Breast epithelium (tissue), 4 donors: ENCODE results near the gene HACD2. TPM values are rescaled to one million over a fixed set of nuclear protein-coding genes. Genes with fewer than 3 reads are reported as not detected.

Experiments
- DNase-seq, 2 donors: peaks; one replicate each; pipeline ENCODE4 v3.0.0-alpha.2; 2019; ENCODE audit warnings: low spot score in 2 of 2
- H3K27ac ChIP-seq, 2 donors: fragments of 200-600 bp; sonication (generic) in 1 of 2; one replicate each; pipeline ENCODE4 v1.5.1; 2016 to 2019; ENCODE audit warnings: mild to moderate bottlenecking in 1 of 2
- H3K27me3 ChIP-seq, 2 donors: fragments of 200-600 bp; sonication (generic) in 1 of 2; one replicate each; pipeline versions ENCODE4 v1.5.1 to v1.6.0; 2017 to 2019; ENCODE audit warnings: control low read depth in 1 of 2, mild to moderate bottlenecking in 1 of 2
- H3K36me3 ChIP-seq: fragments of 200-600 bp; one replicate; pipeline ENCODE4 v1.5.1; 2019
- H3K4me1 ChIP-seq, 2 donors: fragments of 200-600 bp; sonication (generic); one replicate each; pipeline ENCODE4 v1.5.1; 2016 to 2019; ENCODE audit warnings: control low read depth in 1 of 2
- H3K4me3 ChIP-seq, 3 donors: fragments of 200-600 bp; sonication (generic); 1 replicate in 2 of 3; 2 replicates in 1 of 3; pipeline ENCODE4 v1.5.1; 2016 to 2019; ENCODE audit warnings: mild to moderate bottlenecking in 3 of 3, moderate library complexity in 2 of 3
- H3K9me3 ChIP-seq, 2 donors: fragments of 200-600 bp; sonication (generic) in 1 of 2; one replicate each; pipeline ENCODE4 v1.5.1; 2016 to 2019; ENCODE audit warnings: control low read depth in 1 of 2
- POLR2A ChIP-seq: fragments of 450-650 bp; IDR thresholded peaks from one replicate; pipeline ENCODE4 v1.6.1; 2016; ENCODE audit warnings: antibody characterized with exemption, mild to moderate bottlenecking, moderate library complexity
- POLR2AphosphoS5 ChIP-seq, 3 donors: sonication (generic); formaldehyde crosslinking; IDR thresholded peaks; one replicate each; pipeline ENCODE4 v1.6.1; 2017; ENCODE audit warnings: antibody characterized with exemption in 3 of 3
- intact Hi-C: fragments of 100-400 bp; cut with DNase I; formaldehyde crosslinking; loops from one replicate; pipeline ENCODE4 v1.15.1; 2023; ENCODE audit warnings: low total_unique reads
- total RNA-seq, 3 donors: library from RNA; depleted of rRNA; stranded (reverse); fragments of >200 nt; gene quantifications; one replicate each; pipeline ENCODE4 v1.1.0, GENCODE V29; 2016
- TF ChIP-seq, protein P1 (sequence below), 3 donors: fragments of 450-650 bp; IDR thresholded peaks; one replicate each; pipeline ENCODE4 v1.5.1; 2016 to 2017; ENCODE audit warnings: antibody characterized with exemption in 3 of 3, mild to moderate bottlenecking in 3 of 3, moderate library complexity in 3 of 3

HACD2 gene
- total RNA-seq, 3 donors from 2014 or later = 29.5 to 61.0 (median 55.9) TPM

DNA sequence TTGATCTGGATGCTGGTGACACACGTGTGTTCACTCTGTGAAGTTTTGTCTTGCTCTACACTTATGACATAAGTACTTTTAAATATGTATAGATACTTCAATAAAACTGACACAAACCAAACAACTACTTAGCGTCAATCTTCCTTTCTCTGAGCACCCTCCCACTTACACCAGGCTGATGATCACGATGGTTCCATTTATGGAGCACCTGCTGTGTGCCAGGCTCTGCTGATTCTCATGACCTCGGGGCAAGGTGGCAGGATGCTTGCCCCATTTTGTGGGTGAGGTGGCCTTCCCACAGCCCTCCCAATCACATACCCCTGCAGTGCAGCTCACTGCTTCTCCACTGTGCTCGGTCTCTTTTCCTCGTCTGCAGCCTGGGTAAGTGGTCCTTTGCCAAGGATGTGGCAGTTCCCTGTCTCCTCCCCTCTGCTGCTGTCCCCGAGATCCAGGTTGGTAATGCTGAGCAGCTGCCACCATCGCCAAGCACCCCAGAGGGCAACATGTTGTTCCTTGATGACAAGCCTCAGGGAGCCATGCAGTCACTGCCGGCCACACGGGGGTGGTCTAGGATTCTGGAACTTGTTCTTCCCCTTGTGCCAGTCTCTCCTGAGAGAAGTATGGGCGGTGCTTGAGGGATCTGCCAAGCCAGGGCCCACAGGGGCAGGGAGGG lies 115.4 kb downstream of the HACD2 start:
- no peak for DNase-seq
- Histone ChIP-seq H3K36me3 (no peaks in the 10 kb centered on the region), H3K4me1 (no peaks in the 10 kb centered on the region), H3K27me3 (peaks cover 0 to 1% of the 10 kb centered on the region in 2 donors), H3K27ac (no peak overlapping the region), H3K4me3 (no peak overlapping the region), H3K9me3 (no peaks in the 10 kb centered on the region)
- TF ChIP-seq POLR2A (no peak), POLR2AphosphoS5 (IDR thresholded peaks at IDR 0.05) (no peak)
- TF ChIP-seq, protein P1, sequence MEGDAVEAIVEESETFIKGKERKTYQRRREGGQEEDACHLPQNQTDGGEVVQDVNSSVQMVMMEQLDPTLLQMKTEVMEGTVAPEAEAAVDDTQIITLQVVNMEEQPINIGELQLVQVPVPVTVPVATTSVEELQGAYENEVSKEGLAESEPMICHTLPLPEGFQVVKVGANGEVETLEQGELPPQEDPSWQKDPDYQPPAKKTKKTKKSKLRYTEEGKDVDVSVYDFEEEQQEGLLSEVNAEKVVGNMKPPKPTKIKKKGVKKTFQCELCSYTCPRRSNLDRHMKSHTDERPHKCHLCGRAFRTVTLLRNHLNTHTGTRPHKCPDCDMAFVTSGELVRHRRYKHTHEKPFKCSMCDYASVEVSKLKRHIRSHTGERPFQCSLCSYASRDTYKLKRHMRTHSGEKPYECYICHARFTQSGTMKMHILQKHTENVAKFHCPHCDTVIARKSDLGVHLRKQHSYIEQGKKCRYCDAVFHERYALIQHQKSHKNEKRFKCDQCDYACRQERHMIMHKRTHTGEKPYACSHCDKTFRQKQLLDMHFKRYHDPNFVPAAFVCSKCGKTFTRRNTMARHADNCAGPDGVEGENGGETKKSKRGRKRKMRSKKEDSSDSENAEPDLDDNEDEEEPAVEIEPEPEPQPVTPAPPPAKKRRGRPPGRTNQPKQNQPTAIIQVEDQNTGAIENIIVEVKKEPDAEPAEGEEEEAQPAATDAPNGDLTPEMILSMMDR (IDR thresholded peaks at IDR 0.05) = no peak
- intact Hi-C loops = no loop called here

DNA sequence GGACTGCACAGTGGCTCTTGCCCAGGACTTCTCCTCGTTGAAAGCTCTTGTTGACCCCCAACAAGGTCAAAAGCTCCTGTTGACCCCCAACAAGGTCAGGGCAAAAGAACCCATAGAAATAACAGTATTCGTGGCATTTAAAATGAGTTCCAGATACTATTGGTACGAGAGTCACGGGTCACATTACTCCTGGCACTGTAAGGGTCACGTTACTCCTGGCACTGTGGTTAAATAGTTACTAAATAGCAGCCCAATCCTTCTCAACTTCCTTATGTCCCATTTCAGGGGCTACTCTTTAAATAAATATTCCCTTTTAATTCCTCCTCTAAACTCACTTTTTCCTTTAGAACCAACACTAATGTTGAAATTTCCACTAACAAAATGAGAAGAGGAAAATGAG lies 117.8 kb downstream of the HACD2 start:
- TF ChIP-seq POLR2AphosphoS5 (IDR thresholded peaks at IDR 0.05) (no peak), POLR2A (no peak)
- TF ChIP-seq, protein P1 (IDR thresholded peaks at IDR 0.05) = no peak
- H3K27me3 ChIP-seq = peaks cover 0 to 7% of the 10 kb centered on the region in 2 donors
- no peak for DNase-seq
- H3K4me1 ChIP-seq = no peaks in the 10 kb centered on the region
- intact Hi-C loops = no loop called here
- no peak overlapping the region for H3K27ac ChIP-seq
- no peak overlapping the region for H3K4me3 ChIP-seq
- no peaks in the 10 kb centered on the region for H3K9me3 ChIP-seq
- no peaks in the 10 kb centered on the region for H3K36me3 ChIP-seq

DNA sequence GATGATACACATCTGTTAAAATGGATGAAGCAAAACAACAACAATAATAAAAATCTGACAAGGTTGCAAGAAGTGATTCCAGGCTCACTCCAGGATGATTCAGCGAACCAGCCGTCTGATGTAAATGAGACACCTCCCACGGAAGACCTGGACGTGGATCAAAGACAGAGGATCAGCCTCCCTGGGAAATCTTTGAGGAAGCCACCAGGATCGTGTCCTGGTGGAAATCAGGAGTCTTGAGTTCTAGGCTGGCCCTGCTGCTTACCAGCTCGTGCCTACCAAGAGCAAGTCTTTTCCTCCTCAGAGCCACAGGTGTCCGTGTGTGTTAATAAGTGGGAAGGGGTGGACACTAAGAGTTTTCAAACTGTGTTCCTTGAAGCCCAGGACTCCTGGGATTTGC lies 120.6 kb downstream of the HACD2 start:
- no peak overlapping the region for H3K27ac ChIP-seq
- DNase-seq = no peak
- no peaks in the 10 kb centered on the region for H3K4me1 ChIP-seq
- H3K36me3 ChIP-seq = no peaks in the 10 kb centered on the region
- TF ChIP-seq POLR2AphosphoS5 (IDR thresholded peaks at IDR 0.05) (no peak), POLR2A (no peak)
- TF ChIP-seq, protein P1 (IDR thresholded peaks at IDR 0.05) = no peak
- H3K4me3 ChIP-seq = no peak overlapping the region
- H3K9me3 ChIP-seq = no peaks in the 10 kb centered on the region
- peaks cover 0 to 7% of the 10 kb centered on the region in 2 donors for H3K27me3 ChIP-seq
- intact Hi-C loops = no loop called here

DNA sequence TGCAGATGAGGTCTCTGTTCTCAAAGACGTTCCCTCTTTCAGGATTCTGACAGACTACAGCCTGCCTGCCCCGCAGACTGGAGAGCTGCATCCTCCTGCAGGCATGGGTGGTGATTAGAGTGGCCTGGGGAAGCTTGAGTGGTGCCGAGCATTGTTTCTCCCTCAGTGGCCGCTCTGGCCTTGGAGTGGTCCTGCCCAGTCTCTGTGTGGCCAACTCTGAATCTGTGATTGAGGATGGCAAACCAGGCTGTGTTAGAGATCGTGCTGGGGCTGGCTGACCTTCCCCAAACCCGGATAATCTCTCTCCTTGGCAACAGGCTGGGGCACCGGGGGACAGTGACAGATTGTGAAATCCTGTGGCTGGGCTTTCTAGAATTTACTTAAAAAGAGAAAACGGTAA lies 125.0 kb downstream of the HACD2 start:
- Histone ChIP-seq H3K27me3 (peaks cover 0 to 7% of the 10 kb centered on the region in 2 donors), H3K4me1 (no peaks in the 10 kb centered on the region), H3K36me3 (no peaks in the 10 kb centered on the region), H3K27ac (no peak overlapping the region), H3K4me3 (no peak overlapping the region), H3K9me3 (no peaks in the 10 kb centered on the region)
- no peak for DNase-seq
- TF ChIP-seq, protein P1 (IDR thresholded peaks at IDR 0.05) = no peak
- TF ChIP-seq POLR2A = no peak
- intact Hi-C loops = no loop called here

DNA sequence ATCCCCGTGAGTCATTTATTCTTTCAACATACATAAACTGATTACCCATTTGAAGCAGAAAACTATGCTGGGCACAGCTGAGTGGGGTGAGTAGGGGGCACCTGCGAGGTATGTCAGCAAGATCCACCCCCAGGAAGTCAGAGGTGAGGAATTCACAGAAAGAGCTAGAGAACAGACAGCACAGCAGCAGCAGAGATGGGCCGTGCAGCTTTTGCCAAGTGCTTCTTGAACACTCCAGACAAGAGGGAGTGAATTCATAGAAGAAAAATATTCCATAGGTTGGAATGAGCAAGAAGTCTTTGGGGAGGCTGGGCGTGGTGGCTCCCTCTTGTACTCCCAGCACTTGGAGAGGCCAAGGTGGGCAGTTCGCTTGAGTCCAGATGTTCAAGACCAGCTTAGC lies 126.6 kb downstream of the HACD2 start:
- H3K4me3 ChIP-seq = no peak overlapping the region
- intact Hi-C loops = no loop called here
- no peaks in the 10 kb centered on the region for H3K27me3 ChIP-seq
- no peak for DNase-seq
- H3K27ac ChIP-seq = no peak overlapping the region
- H3K36me3 ChIP-seq = no peaks in the 10 kb centered on the region
- no peak for TF ChIP-seq POLR2A
- TF ChIP-seq, protein P1 (IDR thresholded peaks at IDR 0.05) = no peak
- TF ChIP-seq POLR2AphosphoS5 (IDR thresholded peaks at IDR 0.05) = no peak
- no peaks in the 10 kb centered on the region for H3K4me1 ChIP-seq
- H3K9me3 ChIP-seq = no peaks in the 10 kb centered on the region
